Cortex of kidney (tissue), 1 donor: Measurements from ENCODE around the gene C1orf232.

Source experiments
- DNase-seq: peaks from one replicate; lab custom pipeline; 2025; lab: John Stamatoyannopoulos, UW

C1orf232 gene

DNA sequence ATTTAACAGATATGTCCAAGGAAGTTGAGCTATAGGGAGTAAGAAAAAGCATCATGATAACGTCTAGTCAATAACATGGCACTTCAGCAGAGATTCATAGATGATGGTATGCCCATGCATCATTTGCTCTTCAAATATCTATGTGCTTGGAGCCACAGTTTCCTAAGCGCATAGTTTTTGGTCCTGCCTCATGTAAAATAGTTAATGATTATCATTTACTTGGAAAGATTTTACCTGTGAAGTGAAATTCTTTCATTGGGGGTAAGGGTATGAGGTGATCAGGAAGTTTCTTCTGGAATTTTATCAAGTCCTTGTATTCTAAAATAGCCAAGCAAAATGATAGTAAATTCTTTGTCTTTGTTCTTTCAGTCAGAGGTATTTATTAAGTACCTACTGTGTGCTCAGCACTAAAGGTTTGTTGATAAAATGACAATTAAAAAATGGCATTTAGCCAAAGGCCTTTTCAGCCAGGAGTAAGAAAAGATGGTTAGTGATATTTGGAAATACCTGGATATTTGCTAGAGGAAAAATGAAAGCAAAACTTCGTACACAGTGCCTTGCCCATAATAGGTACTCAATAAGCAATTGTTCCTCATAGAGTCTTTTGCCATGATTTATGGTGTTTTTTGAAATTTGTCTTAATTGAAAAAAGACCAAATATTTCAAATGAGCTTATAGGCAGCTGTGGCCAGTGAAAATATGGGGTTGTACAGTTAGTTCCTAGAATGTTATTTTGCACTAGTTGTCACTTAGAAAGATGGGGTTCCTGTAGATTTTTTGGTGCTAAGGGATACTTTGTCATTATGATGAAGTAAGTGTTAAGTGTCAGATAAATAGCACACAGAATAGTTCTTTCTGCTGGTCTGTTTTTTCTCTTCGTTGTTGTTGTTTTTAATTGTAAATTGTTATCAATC lies 44.1 kb downstream of the C1orf232 start:
- DNase-seq: no peak

DNA sequence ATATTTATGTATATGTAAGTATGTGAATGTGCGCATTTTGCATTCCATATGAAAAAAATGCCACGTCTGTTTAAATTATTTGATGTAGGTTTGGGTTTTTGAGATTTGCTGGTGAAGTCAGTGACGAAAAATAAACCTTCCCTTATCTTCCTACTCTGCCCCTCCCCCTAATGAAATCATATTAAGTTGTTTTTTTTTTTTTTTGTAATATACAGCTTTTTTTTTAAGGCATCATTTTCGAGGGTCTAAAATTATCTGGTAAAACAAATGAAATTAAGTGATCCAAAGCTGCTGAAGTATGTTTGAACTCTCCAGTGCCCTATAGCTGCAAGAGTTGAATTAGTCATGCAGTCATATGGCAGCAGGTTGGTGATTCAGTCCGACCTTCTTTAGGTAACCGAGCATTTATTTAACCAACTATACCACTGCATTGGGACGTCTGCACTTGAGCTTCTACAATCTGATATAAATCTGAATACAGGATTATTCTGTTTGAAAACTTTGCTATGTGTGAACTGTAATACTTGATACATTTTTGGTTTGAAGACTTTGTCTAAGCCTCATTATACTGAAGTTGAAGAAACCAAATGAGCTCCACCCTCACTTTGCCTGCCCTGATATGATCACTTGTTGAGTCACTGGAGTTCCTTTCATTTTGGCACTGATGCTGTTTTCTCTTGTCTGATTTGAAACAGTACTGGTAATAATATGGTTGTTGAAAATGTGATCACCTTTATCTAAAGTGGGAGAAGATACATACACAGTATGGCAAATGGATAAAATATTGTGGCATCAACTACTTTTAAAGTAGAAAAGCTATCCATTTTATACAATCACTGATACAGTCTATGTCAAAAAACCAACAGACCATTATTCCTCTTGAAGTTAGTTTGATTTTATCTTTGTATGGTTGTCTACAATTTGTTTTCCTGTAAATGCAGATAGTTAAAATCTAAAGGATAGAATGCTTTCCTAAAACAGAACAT lies 45.5 kb downstream of the C1orf232 start:
- no peak for DNase-seq

DNA sequence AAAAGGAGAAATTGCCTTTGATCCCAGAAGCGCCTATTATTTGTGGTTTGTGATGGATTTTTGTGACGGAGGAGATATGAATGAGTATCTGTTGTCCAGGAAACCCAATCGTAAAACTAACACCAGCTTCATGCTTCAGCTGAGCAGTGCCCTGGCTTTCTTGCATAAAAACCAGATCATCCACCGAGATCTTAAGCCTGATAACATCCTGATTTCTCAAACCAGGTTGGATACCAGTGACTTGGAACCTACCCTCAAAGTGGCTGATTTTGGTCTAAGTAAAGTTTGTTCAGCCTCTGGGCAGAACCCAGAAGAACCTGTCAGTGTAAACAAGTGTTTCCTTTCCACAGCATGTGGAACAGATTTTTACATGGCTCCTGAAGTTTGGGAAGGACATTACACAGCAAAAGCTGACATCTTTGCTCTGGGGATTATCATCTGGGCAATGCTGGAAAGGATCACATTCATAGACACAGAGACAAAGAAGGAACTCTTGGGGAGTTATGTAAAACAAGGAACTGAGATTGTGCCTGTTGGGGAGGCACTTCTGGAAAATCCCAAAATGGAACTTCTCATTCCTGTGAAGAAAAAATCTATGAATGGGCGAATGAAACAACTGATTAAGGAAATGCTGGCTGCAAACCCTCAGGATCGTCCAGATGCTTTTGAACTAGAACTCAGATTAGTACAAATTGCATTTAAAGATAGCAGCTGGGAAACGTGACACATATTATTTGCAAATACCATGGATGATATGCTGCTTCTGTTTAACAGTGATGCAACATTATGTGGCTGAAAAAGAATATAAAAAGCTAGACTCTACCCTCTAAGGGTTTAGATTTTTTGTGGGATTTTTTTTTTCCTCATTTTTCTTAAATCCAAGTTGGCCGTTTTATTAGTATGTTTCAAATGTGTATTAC lies 46.6 kb downstream of the C1orf232 start:
- DNase-seq: no peak

DNA sequence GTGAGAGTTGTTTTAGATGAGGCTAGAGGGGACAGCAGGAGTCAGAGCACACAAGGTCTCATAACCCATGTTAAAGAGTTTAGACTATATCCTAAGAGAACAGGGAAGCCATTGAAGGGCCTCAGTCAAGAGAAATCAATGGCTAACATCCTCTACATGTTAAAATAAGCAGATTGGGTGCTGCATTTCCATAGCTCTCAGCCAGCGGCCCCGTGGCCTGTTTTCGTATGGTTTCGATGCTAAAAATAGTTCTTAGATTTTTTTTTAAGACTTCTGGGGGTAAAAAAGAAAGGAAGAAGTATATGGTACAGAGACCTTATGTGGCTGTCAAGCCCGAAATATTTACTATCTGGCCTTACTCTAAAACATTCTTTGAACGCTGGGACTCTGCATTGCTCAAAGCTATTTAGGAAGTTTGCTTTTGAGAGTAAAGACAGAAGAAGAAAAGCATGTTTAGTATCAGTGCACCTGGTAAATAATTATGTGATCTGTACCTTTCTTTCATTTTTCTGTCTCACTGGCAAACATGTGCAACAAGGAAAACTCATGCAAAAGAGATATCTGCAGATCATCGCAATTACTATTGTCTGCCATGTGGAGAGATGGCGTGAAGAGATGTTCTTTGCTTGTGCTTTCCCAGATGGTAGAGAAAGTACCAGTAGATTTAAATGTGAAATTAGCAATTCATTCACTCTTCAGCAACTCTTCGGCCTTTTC lies 48.7 kb downstream of the C1orf232 start:
- no peak for DNase-seq

DNA sequence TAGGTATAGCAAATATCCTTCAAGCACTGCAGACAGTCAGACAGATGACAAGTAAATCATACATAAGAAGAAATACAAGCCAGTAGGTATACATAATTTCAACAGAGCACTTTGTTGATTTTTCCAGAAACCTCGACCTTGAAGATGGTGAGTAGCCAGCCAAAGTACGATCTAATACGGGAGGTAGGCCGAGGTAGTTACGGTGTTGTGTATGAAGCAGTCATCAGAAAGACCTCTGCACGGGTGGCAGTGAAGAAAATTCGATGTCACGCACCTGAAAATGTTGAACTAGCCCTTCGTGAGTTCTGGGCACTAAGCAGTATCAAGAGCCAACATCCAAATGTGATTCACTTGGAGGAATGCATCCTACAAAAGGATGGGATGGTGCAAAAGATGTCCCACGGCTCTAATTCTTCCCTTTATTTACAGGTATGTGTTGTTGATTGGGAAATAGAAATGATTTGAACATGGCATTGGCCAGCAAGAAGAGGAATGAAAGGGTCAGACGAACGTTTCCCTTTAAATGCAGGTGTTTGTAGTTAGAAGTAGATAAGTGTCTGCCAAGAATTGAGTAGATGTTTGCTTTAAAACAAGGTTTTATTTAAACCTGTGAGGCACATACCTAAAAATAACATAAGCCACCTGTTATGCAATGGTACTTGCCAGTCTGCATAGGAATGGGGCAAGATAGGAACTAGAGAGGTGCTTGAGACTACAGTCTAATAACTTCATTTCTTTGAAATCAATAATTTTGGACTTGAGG lies 54.4 kb downstream of the C1orf232 start:
- DNase-seq: no peak
